GM21367 (cell line): ENCODE measurements around the gene GCSAML.

Source experiments
- ATAC-seq: cut with Tn5 transposase; IDR thresholded peaks from one replicate; pipeline ENCODE4 v1.9.1; 2021; ENCODE audit not compliant: unreplicated experiment

GCSAML gene

GRCh38 chr1:247562198-247562597 lies 13.3 kb downstream of the GCSAML start:
- ATAC-seq: no peak

GRCh38 chr1:247574236-247574635 lies 25.3 kb downstream of the GCSAML start:
- no peak for ATAC-seq

- no peak for ATAC-seq
These were observed 25.7 kb downstream of the GCSAML start for GRCh38 chr1:247574664-247575063.

GRCh38 chr1:247576514-247576913 lies 27.6 kb downstream of the GCSAML start:
- no peak for ATAC-seq

GRCh38 chr1:247578946-247579460 lies 30.1 kb downstream of the GCSAML start:
- no peak for ATAC-seq

GRCh38 chr1:247588060-247588459 lies 39.1 kb downstream of the GCSAML start, which contains the start of gene OR2G2:
Gene OR2G2, plus strand, starts transcription at chr1:247588360. Its CDS starts 0 bp downstream, at chr1:247588360.
- ATAC-seq: no peak

GRCh38 chr1:247605286-247605685 lies 56.4 kb downstream of the GCSAML start, which contains the start of gene OR2G3:
Gene OR2G3, plus strand, starts transcription at chr1:247605586. Its CDS starts 0 bp downstream, at chr1:247605586.
- ATAC-seq: no peak

GRCh38 chr1:247613405-247613804 lies 64.5 kb downstream of the GCSAML start:
- ATAC-seq: no peak

- no peak for ATAC-seq
These were observed 65.7 kb downstream of the GCSAML start for GRCh38 chr1:247614625-247615024.
